HG02588 (cell line): ENCODE data around the gene WNK1.

Experiments
- ATAC-seq: cut with Tn5 transposase; IDR thresholded peaks from one replicate; pipeline ENCODE4 v1.9.1; 2021; ENCODE audit warnings: mild to moderate bottlenecking, moderate library complexity; ENCODE audit not compliant: unreplicated experiment

Gene WNK1

DNA sequence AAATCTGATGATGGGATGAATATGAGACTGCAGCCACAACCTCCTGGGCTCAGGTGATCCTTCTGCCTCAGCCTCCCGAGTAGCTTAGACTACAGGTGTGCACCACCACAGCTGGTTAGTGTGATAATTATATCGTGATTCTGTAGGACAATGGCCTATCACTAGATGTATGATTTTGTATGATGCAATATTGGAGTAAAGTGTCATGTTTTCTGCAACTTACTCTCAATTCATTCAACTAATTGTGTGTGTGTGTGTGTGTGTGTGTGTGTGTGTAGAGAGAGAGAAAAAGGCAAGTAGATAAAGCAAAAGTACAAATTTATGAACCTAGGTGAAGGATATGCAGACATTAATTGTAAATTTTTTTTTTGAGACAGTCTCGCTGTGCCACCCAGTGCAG, 186.4 kb downstream of the WNK1 start:
- ATAC-seq: no peak

DNA sequence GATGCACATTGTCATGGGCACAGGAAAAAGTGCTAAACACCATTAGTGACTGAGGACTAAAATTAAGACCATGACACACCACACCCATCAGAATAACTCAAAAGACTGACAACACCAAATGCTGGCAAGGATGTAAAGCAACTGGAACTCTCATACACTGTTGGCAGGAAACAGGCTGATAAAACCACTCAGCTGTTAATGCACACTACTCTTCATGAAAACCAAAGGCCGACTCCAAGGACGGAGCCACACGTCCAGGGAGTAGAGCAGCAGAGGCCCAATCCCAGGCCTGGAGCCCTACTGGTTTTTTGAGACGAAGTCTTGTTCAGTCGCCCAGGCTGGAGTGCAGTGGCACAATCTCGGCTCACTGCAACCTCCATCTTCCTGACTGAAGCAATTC, 190.7 kb downstream of the WNK1 start:
- no peak for ATAC-seq

DNA sequence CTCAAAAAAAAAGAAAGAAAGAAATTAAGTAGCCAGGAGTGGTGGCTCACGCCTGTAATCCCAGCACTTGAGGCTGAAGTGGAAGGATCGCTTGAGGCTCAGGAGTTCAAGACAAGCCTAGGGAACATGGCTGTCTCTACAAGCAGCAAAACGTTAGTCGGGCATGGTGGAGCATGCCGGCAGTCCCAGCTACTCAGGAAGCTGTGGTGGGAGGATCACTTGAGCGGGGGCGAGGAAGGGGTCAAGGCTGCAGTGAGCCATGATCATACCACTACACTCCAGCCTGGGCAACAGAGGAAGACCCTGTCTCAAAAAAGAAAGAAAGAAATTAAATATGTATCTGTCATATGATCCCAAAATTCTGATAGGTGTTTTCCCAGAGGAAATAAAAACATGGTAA, 191.8 kb downstream of the WNK1 start:
- no peak for ATAC-seq

DNA sequence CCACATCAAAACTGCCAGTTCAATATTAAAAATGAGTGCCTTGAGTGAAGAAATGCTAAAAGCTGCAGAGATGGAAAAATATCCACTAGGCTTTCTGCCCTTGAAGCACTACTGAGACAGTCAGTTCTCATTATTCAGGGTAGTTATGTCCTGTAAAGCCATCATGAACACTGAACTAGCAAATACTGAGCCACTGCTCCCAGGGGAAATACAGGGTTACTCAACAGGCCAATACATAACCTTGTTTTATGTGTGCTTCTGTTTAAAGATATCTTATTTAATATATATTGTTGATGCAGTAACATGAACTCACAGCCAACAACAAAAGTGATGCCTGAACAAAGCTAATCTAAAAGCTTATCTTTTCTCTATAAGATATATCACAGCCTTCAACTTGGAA, 193.8 kb downstream of the WNK1 start:
- ATAC-seq: no peak

DNA sequence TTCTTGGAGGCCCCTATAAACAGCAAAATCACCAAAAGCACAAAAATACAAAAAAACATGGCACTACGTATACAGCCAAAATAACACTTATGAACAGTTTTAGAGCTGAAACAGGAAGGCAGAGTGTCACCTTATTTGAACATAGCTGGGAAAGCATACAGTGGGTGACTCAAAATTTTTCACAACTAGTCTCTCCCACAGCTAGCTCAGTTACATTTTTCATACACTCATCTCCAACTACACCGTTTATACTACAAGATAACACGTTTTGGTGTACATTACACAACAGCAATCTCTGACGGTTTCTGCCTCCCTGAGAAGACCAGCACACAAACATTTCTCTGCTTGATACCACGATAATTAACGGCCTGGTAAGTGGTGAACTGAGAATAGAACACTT, 194.3 kb downstream of the WNK1 start:
- ATAC-seq: no peak

DNA sequence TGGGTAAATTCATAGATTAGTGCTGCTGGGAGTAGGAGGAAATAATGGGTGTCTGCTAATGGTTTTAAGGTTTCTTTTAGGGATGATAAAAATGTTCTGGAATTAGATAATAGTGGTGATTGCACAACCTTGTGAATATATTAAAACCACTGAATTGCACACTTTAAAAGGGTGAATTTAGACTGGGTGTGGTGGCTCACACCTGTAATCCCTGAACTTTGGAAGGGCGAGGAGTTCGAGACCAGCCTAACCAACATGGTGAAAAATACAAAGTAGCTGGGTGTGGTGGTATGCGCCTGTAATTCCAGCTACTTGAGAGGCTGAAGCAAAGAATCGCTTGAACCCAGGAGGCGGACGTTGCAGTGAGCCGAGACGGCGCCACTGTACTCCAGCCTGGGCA, 195.9 kb downstream of the WNK1 start:
- ATAC-seq: no peak

DNA sequence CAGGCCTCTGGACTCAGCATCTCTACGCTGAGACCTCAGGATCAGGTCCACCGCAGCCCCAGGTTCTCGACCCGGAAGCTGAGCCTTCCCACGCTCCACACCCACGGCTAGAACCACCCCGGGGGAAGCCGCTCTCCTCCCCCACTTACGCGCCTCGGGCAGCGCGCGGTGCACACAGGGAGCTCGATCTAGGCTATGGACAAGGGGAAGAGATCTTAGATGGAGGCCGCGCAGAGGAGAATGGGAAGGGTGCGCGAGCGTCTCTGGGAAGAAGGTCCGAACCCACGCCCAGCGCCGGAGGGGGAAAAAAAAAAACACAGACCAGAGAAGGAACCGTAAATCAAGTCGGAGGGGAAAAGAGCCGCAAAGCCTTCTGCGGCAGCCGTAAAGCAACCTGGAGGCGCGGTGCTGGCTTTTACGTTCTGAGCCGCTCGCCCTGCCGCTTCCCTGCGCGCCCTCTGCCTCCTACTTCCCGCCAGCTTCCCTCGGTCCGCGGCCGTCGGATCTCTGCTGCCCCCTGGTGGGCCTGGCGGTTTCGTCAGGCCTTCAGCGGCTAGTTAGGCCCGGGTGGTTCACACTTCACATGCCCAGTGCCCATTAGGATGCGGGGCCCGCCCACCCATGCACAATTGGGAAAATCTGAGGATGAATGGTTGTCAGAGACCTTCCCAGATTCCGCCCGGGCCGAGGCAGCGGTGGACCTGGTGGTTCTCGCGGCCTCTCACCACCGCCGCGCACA, 197.2 kb downstream of the WNK1 start, which contains the start of gene RAD52:
RAD52 (minus strand) TSS at position 242 of the 739 bp plus-strand sequence. CDS start 16,636 bp downstream, outside the sequence.
- peak; percentile 78 for ATAC-seq

DNA sequence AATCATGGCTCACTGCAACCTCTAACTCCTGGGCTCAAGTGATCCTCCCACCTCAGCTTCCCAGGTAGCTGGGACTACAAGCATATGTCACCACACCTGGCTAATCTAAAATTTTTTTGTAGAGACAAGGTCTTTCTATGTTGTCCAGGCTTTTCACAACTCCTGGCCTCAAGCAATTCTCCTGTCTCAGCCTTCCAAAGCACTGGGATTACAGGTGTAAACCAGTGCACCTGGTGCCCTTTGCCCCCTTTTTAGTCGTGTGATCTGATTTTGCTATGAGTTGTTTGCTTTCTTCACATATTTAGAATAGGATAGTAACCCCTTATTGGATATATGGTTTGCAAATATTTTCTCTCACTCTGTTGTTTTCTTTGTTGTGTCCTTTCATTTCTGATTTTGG, 198.8 kb downstream of the WNK1 start:
- ATAC-seq: no peak

DNA sequence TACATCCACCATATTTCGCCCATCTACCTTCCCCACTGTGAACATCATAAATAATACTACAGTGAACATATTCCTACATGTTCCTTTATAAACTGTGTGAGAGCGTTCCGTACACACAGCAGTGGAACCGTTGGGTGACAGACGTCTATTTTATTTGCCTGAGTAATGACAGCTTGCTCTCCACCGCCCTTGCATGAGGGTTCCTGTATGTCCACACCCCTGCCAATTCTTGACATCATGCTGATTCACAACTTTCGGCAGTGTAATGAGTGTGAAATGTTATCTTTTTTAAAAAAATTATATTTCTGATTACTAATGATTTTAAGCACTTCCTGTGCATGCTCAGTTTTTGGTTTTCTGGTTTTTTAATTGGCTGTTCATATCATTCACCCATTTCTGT, 201.4 kb downstream of the WNK1 start:
- no peak for ATAC-seq

DNA sequence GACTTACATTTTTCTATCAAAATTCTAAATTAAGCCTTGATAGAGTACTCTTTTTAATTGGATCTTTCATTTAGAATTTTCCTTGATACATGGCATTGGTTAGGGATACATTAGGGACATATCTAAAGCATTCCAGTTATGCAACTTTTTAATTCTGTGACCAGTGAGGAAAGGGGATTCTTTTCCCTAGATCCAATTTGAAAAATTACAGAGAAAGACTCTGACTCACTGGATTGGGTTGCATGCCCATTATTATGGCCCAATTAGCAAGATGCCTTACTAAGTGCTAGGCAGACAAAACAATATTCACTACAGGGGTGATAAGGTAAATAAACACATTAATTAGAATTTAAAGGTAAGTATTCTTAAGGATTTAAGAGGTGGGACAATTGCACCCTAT, 202.4 kb downstream of the WNK1 start:
- ATAC-seq: no peak

DNA sequence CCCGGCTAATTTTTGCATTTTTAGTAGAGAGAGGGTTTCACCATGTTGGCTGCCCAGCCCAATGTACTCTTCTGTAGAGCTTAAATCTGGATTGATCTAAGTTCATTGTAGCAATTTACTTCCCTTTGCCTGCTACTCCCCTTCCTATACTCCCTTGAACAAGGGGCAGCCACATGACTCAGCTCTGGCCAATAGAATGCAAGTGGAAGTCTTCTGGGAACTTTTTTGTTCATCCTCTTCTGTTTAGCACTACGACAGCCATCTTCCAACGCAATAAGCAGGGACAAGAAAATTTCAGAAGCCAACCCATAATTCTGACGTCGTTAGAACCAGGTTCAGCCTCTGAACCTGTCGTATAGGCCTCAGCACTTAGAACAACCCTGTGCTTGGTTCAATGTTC, 203.6 kb downstream of the WNK1 start:
- no peak for ATAC-seq

DNA sequence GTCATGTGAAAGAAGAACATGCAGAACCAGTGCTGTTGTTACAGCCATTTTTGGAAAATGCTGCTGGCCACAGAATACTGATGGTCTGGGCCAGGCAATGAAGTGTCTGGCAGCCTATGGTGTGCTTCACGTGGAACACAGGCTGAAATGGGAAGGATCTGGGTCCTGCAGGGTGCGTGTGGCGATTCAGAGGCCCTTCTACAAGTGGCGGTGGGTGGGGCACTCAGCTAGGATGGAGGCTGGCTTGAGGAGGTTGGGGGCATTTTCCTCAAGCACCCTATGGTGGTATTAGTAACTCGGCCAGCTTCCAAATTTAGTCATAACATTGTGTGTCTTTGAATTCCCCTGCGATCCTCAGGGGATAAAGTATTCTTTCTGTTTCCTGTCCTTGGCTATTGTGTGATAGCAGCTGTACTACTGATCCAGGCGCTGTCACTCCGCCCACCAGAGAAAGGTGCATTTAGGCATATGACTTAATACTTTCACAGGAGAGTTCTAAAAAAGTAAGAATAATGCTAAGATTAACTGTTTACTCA, 206.3 kb downstream of the WNK1 start:
- no peak for ATAC-seq
